IMR-90 (cell line): Measurements from ENCODE around the gene AOX1. TPM values are rescaled to one million over a fixed set of nuclear protein-coding genes. Genes with fewer than 3 reads are reported as not detected.

Experiments used
- ATAC-seq: fragments of 200-7000 bp; cut with Tn5 transposase; 2 replicates; pipeline ENCODE4 v1.9.1; 2020; ENCODE audit warnings: low read depth, mild to moderate bottlenecking, moderate library complexity
- BruUV-seq: library from RNA; stranded (reverse); fragments of 400-500 nt; replicated peaks from 2 replicates; lab custom pipeline; 2021; lab: Mats Ljungman, UMichigan
- CTCF ChIA-PET: fragments of 300-600 bp; formaldehyde crosslinking; extraction: SDS; loops from one replicate; lab custom pipeline; 2021; ENCODE audit warnings: antibody characterized with exemption; lab: Yijun Ruan, JAX
- POLR2A ChIA-PET: fragments of 300-600 bp; sonication (Branson Sonifier 250); formaldehyde crosslinking; loops from one replicate; lab custom pipeline; 2022; ENCODE audit warnings: antibody characterized with exemption; ENCODE audit not compliant: unreplicated experiment; lab: Charles Lee
- DNase-seq: peaks from one replicate; pipeline ENCODE4 v3.0.0; 2013
- H2AFZ ChIP-seq: replicated peaks from 2 replicates; pipeline ENCODE3; 2013; ENCODE audit warnings: low read length, mild to moderate bottlenecking; ENCODE audit not compliant: poor library complexity
- H2AK5ac ChIP-seq: 2 replicates; pipeline ENCODE4 v1.6.1; 2013; ENCODE audit warnings: low read depth, low read length, inconsistent platforms
- H2AK9ac ChIP-seq: replicated peaks from 2 replicates; pipeline ENCODE3; 2013; ENCODE audit warnings: mild to moderate bottlenecking, low read depth, low read length, moderate library complexity; ENCODE audit not compliant: poor library complexity
- H2BK120ac ChIP-seq: 2 replicates; pipeline ENCODE4 v1.6.1; 2013; ENCODE audit warnings: low read depth, low read length, inconsistent platforms
- H2BK15ac ChIP-seq: 3 replicates; pipeline ENCODE4 v1.6.1; 2013; ENCODE audit warnings: low read depth, low read length, inconsistent platforms
- H2BK20ac ChIP-seq: 2 replicates; pipeline ENCODE4 v1.6.1; 2013; ENCODE audit warnings: low read depth, mild to moderate bottlenecking, inconsistent platforms, low read length, moderate library complexity
- H2BK5ac ChIP-seq: 2 replicates; pipeline ENCODE4 v1.6.1; 2013; ENCODE audit warnings: mild to moderate bottlenecking, low read depth, low read length, inconsistent platforms; ENCODE audit not compliant: poor library complexity, severe bottlenecking
- H3K14ac ChIP-seq: replicated peaks from 2 replicates; pipeline ENCODE4 v1.6.1; 2013; ENCODE audit warnings: low read depth, low read length, inconsistent platforms
- H3K18ac ChIP-seq: 2 replicates; pipeline ENCODE4 v1.6.1; 2013; ENCODE audit warnings: low read depth, low read length, control low read depth
- H3K23ac ChIP-seq: 2 replicates; pipeline ENCODE4 v1.6.1; 2013; ENCODE audit warnings: low read depth, low read length, inconsistent platforms
- H3K27ac ChIP-seq: 2 replicates; pipeline ENCODE4 v1.5.1; 2013; ENCODE audit warnings: mild to moderate bottlenecking, control low read depth, low read length; ENCODE audit not compliant: insufficient read depth
- H3K27me3 ChIP-seq: 2 replicates; pipeline ENCODE4 v1.6.1; 2013; ENCODE audit warnings: low read length; ENCODE audit not compliant: control insufficient read depth, insufficient read depth
- H3K36me3 ChIP-seq: 2 replicates; pipeline ENCODE4 v1.6.1; 2013; ENCODE audit warnings: low read length, mixed read lengths; ENCODE audit not compliant: control insufficient read depth, insufficient read depth
- H3K4ac ChIP-seq: 2 replicates; pipeline ENCODE4 v1.6.1; 2013; ENCODE audit warnings: low read depth, low read length, inconsistent platforms
- H3K4me1 ChIP-seq: 2 replicates; pipeline ENCODE4 v1.6.1; 2013; ENCODE audit warnings: low read length, mixed read lengths; ENCODE audit not compliant: control insufficient read depth, insufficient read depth
- H3K4me2 ChIP-seq: 2 replicates; pipeline ENCODE4 v1.6.1; 2013; ENCODE audit warnings: low read depth, mild to moderate bottlenecking, control low read depth, low read length, moderate library complexity
- H3K4me3 ChIP-seq: 2 replicates; pipeline ENCODE4 v1.5.1; 2013; ENCODE audit warnings: low read depth, mild to moderate bottlenecking, control low read depth, low read length, moderate library complexity; ENCODE audit not compliant: insufficient read depth
- H3K56ac ChIP-seq: 2 replicates; pipeline ENCODE4 v1.6.1; 2013; ENCODE audit warnings: low read length, inconsistent platforms; ENCODE audit not compliant: insufficient read depth; ENCODE audit errors: extremely low read depth
- H3K79me1 ChIP-seq, 2 experiments: 2 replicates each; pipeline ENCODE4 v1.6.1; 2013; ENCODE audit warnings: low read length in 2 of 2, inconsistent platforms in 1 of 2, low read depth in 1 of 2
- H3K9ac ChIP-seq: 2 replicates; pipeline ENCODE4 v1.6.1; 2013; ENCODE audit warnings: low read depth, low read length, control low read depth
- H3K9me1 ChIP-seq: 2 replicates; pipeline ENCODE4 v1.6.1; 2013; ENCODE audit warnings: low read length, inconsistent platforms; ENCODE audit not compliant: insufficient read depth
- H3K9me3 ChIP-seq: 2 replicates; pipeline ENCODE4 v1.6.1; 2013; ENCODE audit warnings: low read length; ENCODE audit not compliant: control insufficient read depth, insufficient read depth
- H4K20me1 ChIP-seq: 2 replicates; pipeline ENCODE4 v1.6.1; 2013; ENCODE audit warnings: low read length, inconsistent platforms; ENCODE audit not compliant: insufficient read depth
- H4K5ac ChIP-seq: 2 replicates; pipeline ENCODE4 v1.6.1; 2013; ENCODE audit warnings: mild to moderate bottlenecking, low read depth, low read length, control low read depth
- H4K8ac ChIP-seq, 2 experiments: 2 replicates each; pipeline ENCODE4 v1.6.1; 2013; ENCODE audit warnings: low read depth in 2 of 2, low read length in 2 of 2, control low read depth in 1 of 2, inconsistent platforms in 1 of 2
- H4K91ac ChIP-seq: 2 replicates; pipeline ENCODE4 v1.6.1; 2013; ENCODE audit warnings: low read depth, low read length, inconsistent platforms; ENCODE audit not compliant: insufficient read depth
- CEBPB ChIP-seq: IDR thresholded peaks from 2 replicates; pipeline ENCODE4 v1.6.1; 2012; ENCODE audit warnings: low read depth, low read length, improper control_type of control experiment
- CHD1 ChIP-seq: IDR thresholded peaks from 2 replicates; pipeline ENCODE4 v1.6.1; 2012; ENCODE audit warnings: low read depth, low read length, improper control_type of control experiment
- CTCF ChIP-seq: conservative IDR thresholded peaks from 2 replicates; pipeline ENCODE4 v1.5.1; 2012; ENCODE audit warnings: mild to moderate bottlenecking, low read depth, low read length, improper control_type of control experiment
- ELK1 ChIP-seq: fragments of 150-350 bp; IDR thresholded peaks from 2 replicates; pipeline ENCODE4 v1.6.1; 2016; ENCODE audit warnings: low read depth, mild to moderate bottlenecking, low read length, moderate library complexity, borderline replicate concordance
- FOS ChIP-seq: fragments of 150-350 bp; IDR thresholded peaks from 2 replicates; pipeline ENCODE4 v1.6.1; 2016; ENCODE audit warnings: low read depth, low read length
- MXI1 ChIP-seq: IDR thresholded peaks from 2 replicates; pipeline ENCODE4 v1.6.1; 2012; ENCODE audit warnings: low read depth, mild to moderate bottlenecking, low read length, moderate library complexity, borderline replicate concordance
- NFE2L2 ChIP-seq: fragments of 150-350 bp; IDR thresholded peaks from 2 replicates; pipeline ENCODE4 v1.6.1; 2016; ENCODE audit warnings: low read depth, mild to moderate bottlenecking, low read length
- RAD21 ChIP-seq: IDR thresholded peaks from 2 replicates; pipeline ENCODE4 v1.6.1; 2012; ENCODE audit warnings: low read length, improper control_type of control experiment
- RFX5 ChIP-seq: IDR thresholded peaks from 2 replicates; pipeline ENCODE4 v1.8.0; 2012; ENCODE audit warnings: low read depth, mild to moderate bottlenecking, low read length, moderate library complexity
- SMC3 ChIP-seq: fragments of 150-350 bp; IDR thresholded peaks from 2 replicates; pipeline ENCODE4 v1.6.1; 2016; ENCODE audit warnings: low read depth, mild to moderate bottlenecking, antibody characterized with exemption, low read length, moderate library complexity
- USF2 ChIP-seq: fragments of 150-350 bp; IDR thresholded peaks from 2 replicates; pipeline ENCODE4 v1.6.1; 2017; ENCODE audit warnings: mild to moderate bottlenecking, antibody characterized with exemption, low read length, low read depth
- WGBS, 2 experiments: methylation state at CpG; one replicate each; pipeline versions ENCODE4 v1.1.5 to v1.1.7; 2013; ENCODE audit warnings: missing lambda C conversion rate in 2 of 2; ENCODE audit not compliant: insufficient read length in 1 of 2; ENCODE audit errors: extremely low coverage in 2 of 2; 5-methylcytosine and 5-hydroxymethylcytosine counted together
- dilution Hi-C: fragments of 300-500 bp; cut with HindIII; formaldehyde crosslinking; loops from one replicate; pipeline ENCODE4 v1.14.3; 2018; ENCODE audit warnings: low sequenced_read_pairs; ENCODE audit not compliant: unreplicated experiment
- in situ Hi-C: fragments of 300-500 bp; cut with MboI; formaldehyde crosslinking; loops from 3 replicates; pipeline ENCODE4 v1.14.3; 2019; ENCODE audit warnings: low sequenced_read_pairs, inconsistent platforms, mixed read lengths
- intact Hi-C: fragments of 100-400 bp; cut with micrococcal nuclease; formaldehyde crosslinking; loops from 2 replicates; pipeline ENCODE4 v1.10.0; 2022
- polyA plus RNA-seq, 3 experiments: library from polyadenylated mRNA; depleted of rRNA; stranded (reverse); fragments of >200 nt; gene quantifications; 2 replicates each; pipeline ENCODE4 v1.2.3, GENCODE V29; 2012; ENCODE audit warnings: low replicate concordance in 1 of 3
- total RNA-seq: library from RNA; depleted of rRNA; stranded (reverse); fragments of >200 nt; gene quantifications from 2 replicates; pipeline ENCODE4 v1.2.3, GENCODE V29; 2012

Gene AOX1
- total and polyA plus RNA-seq, 2 of the 4 experiments (the other 2 are of a cell fraction) = 21.7 to 59.9 TPM

- ATAC-seq = no peak
- H3K79me1 ChIP-seq = no peaks in the 10 kb centered on the region
- no peak overlapping the region for H4K8ac ChIP-seq
- H3K36me3 ChIP-seq = no peaks in the 10 kb centered on the region
- H3K4me1 ChIP-seq = no peaks in the 10 kb centered on the region
- BruUV-seq = no TSS peak
- H3K4me2 ChIP-seq = no peak overlapping the region
- DNase-seq = no peak
- intact Hi-C loops (no loop called here), in situ Hi-C loops (no loop called here), dilution Hi-C loops (no loop called here)
- no peaks in the 10 kb centered on the region for H3K9me3 ChIP-seq
- H3K27ac ChIP-seq = no peak overlapping the region
- H4K91ac ChIP-seq = no peak overlapping the region
- no peak overlapping the region for H2AK5ac ChIP-seq
- no peak overlapping the region for H2AK9ac ChIP-seq
- no peak for TF ChIP-seq MXI1
- no peak for TF ChIP-seq SMC3
- no peak for TF ChIP-seq RAD21
- TF ChIP-seq USF2 = no peak
- TF ChIP-seq CTCF = no peak
- TF ChIP-seq RFX5 = no peak
- no peak for TF ChIP-seq NFE2L2
- TF ChIP-seq ELK1 = no peak
- TF ChIP-seq CHD1 = no peak
- no peak for TF ChIP-seq FOS
- TF ChIP-seq CEBPB = no peak
- no peak overlapping the region for H3K14ac ChIP-seq
- H2AFZ ChIP-seq = no peak overlapping the region
- H3K9ac ChIP-seq = no peak overlapping the region
- H3K4ac ChIP-seq = no peak overlapping the region
- CTCF ChIA-PET = no interaction called here
- no peak overlapping the region for H2BK120ac ChIP-seq
- H3K9me1 ChIP-seq = no peaks in the 10 kb centered on the region
- POLR2A ChIA-PET = interaction anchor here (0.7 kb wide), 1 partner anchor 21 kb away, joined by 3 read pairs; no protein-coding TSS in a partner anchor
- WGBS, 2 experiments = 58% methylated on average over 2 of the region's 9 CpGs; no CpG with 5 or more reads in 1 of the 2 experiments
- no peaks in the 10 kb centered on the region; the same call in 1 of the 2 replicates for H3K27me3 ChIP-seq
- H4K20me1 ChIP-seq = no peaks in the 10 kb centered on the region
- no peak overlapping the region for H2BK15ac ChIP-seq
- no peak overlapping the region for H2BK20ac ChIP-seq
- H3K56ac ChIP-seq = no peak overlapping the region
- H4K5ac ChIP-seq = no peak overlapping the region
- H2BK5ac ChIP-seq = no peak overlapping the region
- H3K4me3 ChIP-seq = no peak overlapping the region
- H3K18ac ChIP-seq = no peak overlapping the region
- H3K23ac ChIP-seq = no peak overlapping the region
Measured at GRCh38 chr2:200669308-200669707, 83.5 kb downstream of the AOX1 start.
